G401.6 (cell line): Measurements from ENCODE around the gene RXFP4.
"Not testable (repeated sequence)": the region's sequence is repeated elsewhere in the genome, so short reads cannot be mapped to it uniquely, and the experiment has no call there.

Source experiments
- FAIRE-seq: peaks from 2 replicates; lab custom pipeline; 2012; peaks lifted over from hg19 to GRCh38; lab: Jason Lieb, UNC

The RXFP4 gene, protein sequence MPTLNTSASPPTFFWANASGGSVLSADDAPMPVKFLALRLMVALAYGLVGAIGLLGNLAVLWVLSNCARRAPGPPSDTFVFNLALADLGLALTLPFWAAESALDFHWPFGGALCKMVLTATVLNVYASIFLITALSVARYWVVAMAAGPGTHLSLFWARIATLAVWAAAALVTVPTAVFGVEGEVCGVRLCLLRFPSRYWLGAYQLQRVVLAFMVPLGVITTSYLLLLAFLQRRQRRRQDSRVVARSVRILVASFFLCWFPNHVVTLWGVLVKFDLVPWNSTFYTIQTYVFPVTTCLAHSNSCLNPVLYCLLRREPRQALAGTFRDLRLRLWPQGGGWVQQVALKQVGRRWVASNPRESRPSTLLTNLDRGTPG

DNA sequence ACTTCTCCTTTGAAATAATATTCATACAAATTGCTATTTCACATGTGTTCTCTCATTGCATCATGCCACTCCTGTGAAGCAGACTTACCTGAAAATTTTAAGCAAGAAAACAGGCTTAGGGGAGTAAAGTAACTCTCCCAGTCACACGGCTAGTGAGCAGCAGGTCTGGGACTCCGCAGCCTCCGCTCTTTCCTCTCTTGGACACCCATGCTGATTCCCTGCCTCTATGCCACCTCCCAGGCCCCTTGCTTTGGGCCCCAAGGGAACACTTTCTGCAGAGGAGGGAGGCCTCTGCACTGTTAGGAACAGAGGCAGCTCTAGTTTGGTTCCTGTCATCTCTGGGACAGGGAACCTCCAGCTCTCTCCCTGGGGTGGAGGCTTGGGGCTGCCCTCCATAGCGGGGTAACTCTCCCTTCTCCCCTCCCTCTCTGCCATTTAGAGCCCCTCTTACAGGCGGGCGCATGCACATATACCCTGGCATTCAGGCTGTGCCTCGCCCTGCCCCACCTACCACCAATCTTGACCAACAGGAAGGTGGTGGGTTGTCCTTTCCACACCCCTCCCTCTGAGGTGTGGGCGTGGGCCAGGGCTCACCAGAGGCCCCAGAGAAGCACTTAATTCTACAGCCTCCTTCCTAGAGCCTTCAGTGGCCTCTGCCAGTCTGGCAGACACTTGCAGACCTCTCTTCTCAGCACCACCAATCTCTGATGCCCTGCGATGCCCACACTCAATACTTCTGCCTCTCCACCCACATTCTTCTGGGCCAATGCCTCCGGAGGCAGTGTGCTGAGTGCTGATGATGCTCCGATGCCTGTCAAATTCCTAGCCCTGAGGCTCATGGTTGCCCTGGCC is at the start of gene RXFP4:
Gene RXFP4 (plus strand): TSS at position 646 of the 852 bp plus-strand sequence. CDS start 72 bp downstream, at position 718.
- FAIRE-seq = peak; percentile 87

DNA sequence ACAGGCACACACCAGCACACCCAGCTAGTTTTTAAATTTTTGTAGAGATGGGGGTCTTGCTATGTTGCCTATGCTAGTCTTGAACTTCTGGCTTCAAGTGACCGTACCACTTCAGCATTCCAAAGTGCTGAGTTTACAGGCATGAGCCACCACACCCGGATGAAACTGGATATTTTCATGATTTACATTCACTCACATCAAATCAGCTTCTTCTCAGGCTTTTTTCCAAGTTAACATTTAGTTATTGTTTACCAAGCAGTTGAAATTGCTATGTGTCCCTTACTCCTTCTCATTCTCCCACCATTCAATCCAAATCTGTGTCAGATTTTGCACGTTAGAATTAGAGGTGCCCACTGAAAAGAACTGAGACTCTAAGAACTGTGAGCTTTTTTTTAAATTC is 48.6 kb upstream of the RXFP4 start:
- no peak for FAIRE-seq

DNA sequence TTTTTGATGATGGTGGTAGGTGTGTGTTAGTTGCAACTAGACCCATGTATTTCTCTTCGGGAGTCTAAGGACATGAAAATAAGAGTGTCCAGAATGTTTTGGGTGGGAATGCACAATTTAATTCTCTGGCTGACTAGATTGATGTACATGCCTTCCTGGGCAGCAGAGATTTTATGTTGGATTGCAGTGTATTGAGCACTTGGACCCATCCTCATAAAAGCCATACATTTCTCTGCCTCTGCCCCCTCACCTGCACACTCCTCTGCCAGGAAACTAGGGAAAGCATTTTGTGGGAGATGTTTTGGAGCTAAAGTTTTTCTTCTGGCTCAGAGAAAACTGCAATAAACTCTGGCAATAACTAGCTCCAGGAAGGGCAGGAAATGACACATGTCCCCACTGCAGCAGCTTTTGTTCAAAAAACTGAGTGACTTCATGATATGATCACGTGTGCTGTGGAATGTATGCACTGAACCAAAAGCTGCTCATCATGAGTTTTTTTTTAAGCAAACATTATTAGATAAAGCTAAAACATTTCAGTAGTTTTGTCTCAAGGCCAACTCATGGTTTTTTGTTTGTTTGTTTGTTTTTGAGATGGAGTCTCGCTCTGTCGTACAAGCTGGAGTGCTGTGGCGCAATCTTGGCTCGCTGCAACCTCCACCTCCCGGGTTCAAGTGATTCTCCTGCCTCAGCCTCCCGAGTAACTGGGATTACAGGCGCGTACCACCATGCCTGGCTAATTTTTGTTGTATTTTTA is 47.9 kb upstream of the RXFP4 start:
- no peak for FAIRE-seq

DNA sequence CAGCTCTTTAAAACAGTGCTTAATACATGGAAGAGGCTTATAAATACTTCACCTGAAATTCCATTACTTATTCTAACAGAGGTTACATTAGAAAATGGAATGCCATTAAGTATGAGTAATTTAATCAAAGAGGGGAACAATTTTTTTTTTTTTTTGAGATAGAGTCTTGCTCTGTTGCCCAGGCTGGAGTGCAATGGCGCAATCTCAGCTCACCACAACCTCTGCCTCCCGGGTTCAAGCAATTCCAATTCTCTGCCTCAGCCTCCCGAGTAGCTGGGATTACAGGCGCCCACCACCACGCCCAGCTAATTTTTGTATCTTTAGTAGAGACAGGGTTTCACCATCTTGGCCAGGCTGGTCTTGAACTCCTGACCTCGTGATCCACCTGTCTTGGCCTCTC is 45.8 kb upstream of the RXFP4 start:
- not testable (repeated sequence) for FAIRE-seq

DNA sequence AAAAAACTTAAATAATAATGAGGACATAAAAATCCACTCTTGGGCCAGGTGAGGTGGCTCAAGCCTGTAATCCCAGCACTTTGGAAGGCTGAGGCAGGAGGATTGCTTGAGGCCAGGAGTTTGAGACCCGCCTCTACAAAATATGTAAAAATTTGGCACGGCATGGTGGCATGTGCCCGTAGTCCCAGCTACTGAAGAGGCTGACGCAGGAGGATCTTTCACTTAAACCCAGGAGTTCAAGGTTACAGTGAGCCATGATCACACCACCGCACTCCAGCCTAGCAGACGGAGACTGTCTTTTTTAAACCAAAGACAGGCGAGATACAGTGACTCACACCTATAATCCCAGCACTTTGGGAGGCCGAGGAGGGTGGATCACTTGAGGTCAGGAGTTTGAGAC is 45.0 kb upstream of the RXFP4 start:
- not testable (repeated sequence) for FAIRE-seq

DNA sequence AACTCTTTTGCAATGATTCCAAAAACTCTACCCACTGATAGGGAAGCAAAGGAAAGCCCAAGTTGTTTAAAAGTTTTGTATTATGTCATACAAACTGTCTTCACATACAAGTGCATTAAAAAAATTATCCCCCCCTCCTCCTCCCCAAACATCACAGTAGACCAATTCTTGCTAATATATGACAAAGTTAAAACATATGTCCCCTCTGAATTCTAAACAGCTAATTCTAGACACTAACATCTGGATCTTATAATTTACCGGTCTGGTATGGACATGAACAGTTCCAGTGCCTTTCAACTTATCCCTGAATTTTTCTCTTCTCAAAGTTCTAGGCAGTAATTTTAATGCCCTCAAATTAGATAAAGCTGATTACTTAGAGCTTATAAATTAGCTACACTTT is 43.7 kb upstream of the RXFP4 start:
- no peak for FAIRE-seq

DNA sequence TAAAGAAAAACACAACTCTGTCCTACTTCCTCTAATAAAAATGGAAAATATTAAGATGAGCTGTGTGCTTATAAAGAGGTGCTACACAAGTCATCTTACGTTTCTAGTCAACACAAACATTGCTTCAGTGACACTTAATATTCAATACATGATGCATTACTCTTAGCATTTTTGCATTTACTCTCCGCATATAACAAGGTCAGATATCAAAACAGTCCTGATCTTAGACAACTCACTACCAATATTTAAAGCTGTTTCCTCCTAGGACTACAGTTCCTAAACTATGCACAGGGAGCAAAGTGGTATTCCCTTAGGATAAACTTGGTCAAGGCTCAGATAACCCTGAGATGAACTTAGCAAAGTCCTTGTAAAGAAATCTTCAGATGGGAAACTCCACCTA is 42.5 kb upstream of the RXFP4 start:
- FAIRE-seq = no peak

DNA sequence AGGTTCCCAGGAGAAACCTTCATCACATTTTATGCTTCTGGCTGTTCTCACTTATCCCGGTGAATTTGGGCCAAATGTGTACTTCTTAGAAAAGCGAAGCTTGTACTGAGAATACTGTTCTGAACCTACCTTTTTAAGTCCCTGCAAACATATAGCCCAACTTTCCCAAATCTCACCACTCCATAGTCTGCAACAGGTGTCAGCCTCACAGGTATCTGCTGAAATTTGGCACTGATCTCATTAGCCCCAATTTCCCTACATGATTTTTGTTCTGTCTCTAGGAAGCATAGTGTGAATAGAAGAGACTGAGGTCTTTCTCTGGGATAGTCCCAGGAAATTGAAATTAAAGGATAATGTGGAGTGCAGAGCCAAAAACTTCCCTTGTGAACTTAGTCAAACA is 41.8 kb upstream of the RXFP4 start:
- no peak for FAIRE-seq

DNA sequence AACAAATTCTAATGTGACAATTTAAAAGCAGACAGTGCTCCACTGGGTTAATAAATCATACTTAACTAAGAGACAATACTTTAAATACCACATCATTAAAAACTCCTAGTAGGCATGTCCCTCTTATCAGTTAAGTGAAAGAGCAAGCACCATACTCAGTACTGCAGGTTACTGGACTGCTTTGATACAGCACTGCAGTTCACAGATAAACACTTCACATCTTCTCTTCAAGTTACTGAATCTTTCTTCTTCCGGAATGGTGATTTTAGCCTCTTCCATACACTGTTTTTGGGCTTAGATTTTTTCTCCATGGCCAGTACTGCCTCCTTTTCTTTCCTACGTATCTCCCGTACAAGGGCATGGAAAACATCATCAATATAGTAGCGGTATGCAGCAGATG is 41.3 kb upstream of the RXFP4 start:
- no peak for FAIRE-seq

DNA sequence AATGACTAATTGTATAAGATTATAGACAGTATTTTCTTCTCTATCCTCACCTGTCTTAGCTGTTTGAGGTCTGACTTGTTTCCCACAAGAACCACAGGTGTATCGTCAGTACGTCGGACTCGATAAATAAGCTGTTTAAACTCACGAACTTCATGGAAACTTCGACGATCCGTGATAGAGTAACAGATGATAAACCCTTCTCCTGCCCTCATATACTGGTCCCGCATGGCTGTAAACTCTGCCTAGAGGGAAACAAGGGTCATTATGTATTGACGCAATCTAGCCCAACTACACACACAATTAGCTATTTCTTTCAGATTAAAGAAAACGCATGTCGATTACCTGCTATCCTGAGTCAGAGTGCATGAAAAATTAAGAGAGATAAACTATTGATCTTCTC is 37.2 kb upstream of the RXFP4 start:
- no peak for FAIRE-seq

DNA sequence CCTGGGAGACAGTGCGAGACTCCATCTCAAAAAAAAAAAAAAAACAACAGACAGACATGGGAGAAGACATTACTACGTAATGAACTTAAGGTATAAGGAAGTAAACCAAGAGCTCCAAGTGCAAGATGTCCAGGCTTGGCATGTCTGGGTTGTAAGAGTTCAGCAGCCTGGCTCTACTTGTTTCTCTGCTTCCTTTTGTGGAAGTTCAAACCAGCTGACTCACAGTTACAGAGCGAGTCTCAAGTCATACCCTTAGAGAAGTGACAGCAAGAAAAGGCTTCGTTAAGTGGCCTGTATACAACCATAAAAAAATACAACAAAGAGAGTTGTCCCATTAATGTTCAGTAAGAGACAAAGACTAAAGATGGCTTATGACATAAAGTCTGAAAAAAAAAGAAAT is 31.5 kb upstream of the RXFP4 start:
- no peak for FAIRE-seq

DNA sequence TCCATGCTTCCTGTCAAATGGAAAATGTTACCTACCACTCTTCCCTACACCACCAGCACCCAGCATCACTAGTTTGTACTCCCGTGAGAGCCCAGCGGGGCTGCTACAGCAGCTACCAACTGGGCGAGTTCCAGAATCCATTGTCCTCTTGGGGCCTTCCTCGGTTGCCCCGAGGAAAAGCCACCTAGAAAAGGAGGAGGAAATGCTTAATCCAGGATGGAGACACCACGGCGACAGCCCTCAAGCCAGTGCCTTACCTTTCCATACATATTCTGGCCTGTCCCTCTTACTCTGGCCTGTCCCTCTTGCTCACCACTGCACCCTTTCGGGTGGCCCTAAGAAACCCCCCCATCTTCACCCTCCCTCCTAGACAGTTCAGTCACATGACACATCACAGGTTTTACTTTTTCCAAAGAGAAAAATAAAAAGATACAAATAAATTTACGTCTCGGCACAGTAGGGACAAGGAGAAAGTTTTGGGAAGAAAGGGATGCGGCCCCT is 30.8 kb upstream of the RXFP4 start:
- FAIRE-seq = no peak

DNA sequence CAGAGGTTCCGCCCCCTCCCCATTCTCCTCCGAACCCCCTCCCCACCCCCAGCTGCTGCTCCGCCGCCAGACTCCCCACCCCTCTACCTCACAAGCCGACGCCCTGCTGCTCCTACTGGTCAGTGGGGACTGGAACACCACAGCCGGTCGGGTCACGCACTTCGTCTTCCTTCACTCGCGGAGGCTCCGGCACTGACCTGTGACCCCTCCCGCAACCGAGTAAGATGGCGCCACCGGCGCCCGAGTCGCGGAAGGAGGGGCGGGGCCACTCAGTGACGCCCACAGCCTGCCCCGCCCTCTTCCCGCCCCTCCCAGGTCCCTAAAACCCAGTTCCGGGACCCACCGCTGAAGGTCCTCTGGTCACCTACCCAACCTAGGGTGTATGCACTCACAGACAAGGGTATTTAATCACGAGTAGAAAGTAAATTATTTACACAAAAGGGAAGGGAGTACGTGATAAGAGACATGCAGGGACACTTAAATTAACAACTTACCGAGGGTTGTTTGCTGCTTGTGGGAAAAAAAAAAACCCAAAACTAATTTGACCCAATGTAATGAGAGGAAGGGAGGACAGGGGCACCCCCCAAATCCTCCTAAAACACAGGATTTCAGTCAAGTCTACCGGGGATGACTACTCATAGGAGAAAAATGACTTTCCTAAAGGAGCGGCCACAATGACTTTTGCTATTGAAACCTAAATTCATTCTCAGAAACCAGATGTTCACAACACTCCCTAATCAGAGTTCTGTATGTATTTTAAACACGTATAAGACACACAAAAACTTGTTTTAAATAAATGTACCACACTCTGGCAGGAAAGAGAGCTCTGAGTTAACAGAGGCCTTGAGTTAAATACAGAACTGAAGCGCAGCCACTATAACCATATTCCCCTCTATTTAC is 30.0 kb upstream of the RXFP4 start, which contains the start of gene RIT1:
Gene RIT1 (minus strand): TSS at position 194 of the 900 bp plus-strand sequence. CDS start 588 bp downstream, outside the sequence.
- FAIRE-seq = peak; percentile 91

DNA sequence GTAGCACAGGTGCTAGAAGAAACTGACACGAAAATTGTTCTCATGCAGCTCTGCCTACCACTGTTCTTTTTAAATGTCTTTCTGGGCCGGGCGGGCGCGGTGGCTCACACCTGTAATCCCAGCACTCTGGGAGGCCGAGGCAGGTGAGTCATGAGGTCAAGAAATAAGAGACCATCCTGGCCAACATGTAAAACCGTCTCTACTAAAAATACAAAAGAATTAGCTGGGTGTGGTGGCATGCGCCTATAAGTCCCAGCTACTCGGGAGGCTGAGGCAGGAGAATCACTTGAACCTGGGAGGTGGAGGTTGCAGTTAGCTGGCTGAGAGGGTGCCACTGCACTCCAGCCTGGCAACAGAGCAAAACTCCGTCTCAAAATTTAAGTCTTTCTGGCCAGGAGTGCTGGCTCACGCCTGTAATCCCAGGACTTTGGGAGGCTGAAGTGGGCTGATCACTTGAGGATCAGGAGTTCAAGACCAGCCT is 29.3 kb upstream of the RXFP4 start:
- no peak for FAIRE-seq

DNA sequence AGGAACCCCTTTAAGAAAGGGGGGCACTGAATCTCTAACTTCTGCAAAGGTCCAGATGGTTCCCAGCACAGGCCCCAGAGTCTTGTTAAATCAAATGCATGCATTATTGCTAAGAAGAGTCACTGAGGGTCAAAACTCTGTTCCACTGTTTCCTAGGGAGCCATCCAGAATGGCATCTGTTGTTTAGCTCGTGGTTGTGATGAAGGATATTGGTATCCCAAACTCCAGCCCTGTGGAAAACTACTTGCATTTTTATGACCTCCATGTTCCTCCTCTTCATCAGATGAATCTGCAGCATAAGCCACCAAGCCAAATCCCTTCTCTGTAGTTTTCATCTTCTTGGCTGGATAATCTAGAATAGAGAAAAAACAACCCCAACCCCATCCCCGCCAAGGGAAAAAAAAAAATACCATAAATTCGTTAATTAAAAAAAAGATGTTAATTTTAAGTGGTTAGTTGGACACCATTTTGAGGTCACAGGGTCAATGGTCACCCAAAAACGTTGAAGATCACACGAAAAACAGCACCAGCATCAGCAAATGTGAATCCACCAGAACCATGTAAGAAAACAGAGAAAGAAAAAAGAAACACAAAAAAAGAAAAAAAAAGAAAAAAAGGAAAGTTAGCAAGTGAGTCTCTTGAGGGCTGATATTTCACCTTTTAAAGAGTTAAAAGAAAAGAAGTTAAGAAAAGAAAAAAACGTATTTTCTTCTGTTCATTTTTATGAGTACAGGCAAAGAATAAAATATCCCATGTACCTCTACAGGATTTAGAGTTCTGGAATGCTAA is 27.3 kb upstream of the RXFP4 start:
- FAIRE-seq = peak; percentile 80

DNA sequence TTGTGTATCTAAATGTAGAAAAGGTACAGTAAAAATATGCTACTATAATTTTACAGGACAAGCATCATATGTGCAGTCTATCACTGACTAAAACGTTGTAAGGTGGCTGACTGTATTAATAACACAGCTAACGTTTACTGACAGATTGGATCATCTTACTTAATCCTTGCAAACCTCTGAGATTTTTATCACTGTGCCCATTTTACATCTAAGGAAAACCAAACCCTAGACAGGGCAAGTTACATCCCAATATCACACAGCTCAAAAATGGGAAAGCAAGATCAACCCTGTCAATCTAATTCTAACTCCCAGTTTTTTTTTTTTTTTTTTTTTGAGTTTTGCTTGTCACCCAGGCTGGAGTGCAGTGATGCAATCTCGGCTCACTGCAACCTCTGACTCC is 22.8 kb upstream of the RXFP4 start:
- no peak for FAIRE-seq

DNA sequence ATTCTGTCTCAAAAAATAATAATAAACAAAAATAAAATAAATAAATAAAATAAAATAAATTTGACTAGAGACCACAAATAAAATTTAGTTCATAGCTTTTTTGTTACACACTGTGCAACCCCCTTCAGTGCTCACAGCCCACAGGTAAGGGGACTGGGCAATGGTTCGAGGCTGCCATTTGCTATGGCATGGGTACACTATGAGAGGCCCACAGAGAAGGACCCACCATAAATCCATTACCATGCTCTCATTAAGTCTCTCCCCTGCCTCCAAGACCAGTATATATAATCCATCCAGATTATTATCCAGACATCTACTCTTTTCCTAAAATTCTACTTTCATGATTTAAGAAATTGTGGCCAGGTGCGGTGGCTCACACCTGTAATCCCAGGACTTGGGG is 21.6 kb upstream of the RXFP4 start:
- FAIRE-seq = no peak

DNA sequence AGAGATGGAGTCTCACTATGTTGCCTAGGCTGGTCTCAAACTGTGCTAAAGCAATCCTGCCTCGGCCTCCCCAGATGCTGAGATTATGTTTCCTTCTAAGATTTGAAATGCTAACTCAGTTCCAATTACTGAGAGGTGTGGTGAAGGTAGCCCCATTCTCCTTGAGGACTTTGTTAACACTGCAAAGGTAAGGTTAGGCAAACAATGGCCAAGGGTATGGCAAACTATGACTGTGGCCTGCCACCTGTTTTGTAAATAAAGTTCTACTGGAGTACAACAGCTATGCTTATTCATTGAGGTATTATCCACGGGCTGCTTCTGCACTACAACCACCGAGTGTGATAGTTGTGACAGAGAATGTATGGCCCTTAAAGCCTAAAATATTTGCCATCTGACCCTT is 20.7 kb upstream of the RXFP4 start:
- FAIRE-seq = no peak

DNA sequence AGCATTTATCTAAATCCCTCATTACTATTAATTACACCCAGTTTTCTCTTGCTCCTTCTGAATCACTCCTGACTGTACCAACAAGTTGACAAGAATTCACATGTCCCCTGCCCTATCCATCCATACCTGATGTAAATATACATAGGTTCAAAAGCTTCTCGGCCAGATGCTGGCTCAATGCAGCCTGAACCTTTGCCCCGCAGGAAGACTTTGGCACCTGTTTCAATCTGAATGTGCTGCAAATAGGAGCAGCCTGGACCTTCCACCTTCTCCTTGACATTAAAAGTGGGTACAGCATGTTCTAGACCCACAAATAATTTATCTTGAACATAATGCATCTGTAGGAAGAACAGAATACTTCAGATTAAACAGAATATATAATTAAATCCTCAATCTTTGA is 15.9 kb upstream of the RXFP4 start:
- no peak for FAIRE-seq

DNA sequence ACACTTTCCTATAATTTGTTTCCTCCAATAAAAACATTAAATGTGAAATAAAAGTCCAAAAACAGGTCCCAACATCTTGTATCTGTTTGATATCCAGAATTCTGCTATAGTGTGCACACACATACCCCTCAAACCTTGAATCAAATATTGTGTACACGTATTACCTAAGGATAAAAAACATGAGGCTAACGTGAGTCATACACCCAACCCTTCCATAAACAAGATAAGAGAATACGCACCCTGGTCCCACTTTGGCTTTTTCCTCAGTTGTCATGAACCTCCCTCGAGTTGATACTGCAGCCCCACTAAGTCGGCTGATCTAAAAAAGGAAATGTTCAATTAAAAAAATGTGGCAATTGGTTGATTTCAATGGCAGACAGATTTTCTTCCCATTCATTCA is 12.4 kb upstream of the RXFP4 start:
- no peak for FAIRE-seq
